Activated CD4-positive, alpha-beta T cell treated with anti-CD3 and anti-CD28 coated beads for 1 hour (primary cell): ENCODE data around the gene PSMC3.
A peak's percentile ranks its signal among the peaks of the same experiment; 100 is the strongest.

Source experiments
- DNase-seq: peaks from one replicate; pipeline ENCODE4 v3.0.0-alpha.2; 2020

PSMC3 gene

DNA sequence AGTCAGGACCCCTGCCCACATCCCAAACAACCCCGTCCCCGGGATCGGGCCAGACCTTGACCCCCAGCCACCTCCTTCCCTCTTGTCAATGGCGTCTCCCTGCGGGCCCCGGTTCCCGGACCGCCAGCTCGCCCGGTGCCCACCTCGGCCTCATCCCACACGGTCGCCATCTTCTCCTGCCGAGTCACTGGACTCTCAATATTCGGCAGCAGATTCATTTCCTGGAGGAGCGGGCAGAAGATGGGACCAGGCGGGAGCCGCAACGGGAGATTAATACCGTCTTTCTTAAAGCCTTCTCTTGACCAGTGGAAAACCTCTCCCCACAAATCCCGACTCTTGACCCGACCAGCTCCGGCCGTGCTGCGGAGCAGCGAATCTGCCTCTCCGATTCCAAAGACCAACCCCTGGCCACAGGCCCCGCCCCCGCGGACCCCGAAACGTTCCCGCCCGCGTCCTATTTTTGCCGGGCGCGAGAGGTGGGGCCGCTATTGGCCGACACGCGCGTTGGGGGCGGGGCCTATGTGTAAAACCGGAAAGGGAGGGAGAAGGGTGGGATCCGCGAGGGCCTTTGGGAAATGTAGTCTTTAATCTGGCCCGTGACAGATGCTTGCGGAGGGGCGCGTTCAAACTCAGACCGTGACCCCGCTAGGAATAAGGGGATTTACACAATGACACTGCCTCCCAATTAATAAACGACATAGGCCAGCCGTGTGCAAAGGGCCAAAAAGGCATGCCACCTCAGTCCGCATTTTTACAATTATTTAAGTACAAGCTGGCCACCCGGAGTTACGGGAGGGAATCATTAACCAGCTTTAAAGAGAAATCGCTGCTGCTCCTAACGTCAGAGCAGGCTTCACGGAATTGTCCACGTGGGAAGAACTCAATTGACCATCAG lies at the start of gene PSMC3:
TSS of gene PSMC3 (minus strand) at position 378 of the 895 bp plus-strand sequence. CDS start at position 218, 160 bp downstream.
- peak; percentile 97 for DNase-seq

GRCh38 chr11:47470671-47471070 lies 44.4 kb upstream of the PSMC3 start:
- DNase-seq = no peak

- DNase-seq = no peak
Observed at GRCh38 chr11:47469361-47470179, 43.3 kb upstream of the PSMC3 start.

GRCh38 chr11:47468598-47469214 lies 42.5 kb upstream of the PSMC3 start:
- no peak for DNase-seq

DNA sequence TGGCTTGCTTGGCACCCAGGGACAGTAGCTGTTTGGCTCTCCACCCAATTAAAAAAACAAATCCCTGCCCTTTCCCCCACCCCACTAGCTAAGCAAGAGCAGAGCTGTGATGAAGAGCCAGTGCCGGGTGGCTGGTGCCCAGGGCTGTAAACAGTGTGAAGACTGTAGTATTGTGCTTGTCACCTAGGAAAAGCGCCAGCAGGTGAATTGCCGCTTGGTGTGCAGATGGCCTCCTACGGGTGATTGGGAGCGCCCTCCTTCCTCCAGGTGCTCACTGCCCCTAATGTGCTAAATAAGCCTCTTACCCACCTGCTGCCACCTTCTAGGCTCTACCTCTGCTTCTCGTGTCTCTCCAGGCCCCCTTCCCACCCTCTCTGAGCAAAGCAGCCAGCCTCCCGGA lies 41.1 kb upstream of the PSMC3 start:
- DNase-seq = no peak

- DNase-seq = no peak
Observed at GRCh38 chr11:47466701-47467250, 40.5 kb upstream of the PSMC3 start.

GRCh38 chr11:47466201-47466600 lies 40.0 kb upstream of the PSMC3 start:
- no peak for DNase-seq

- no peak for DNase-seq
Observed at GRCh38 chr11:47464483-47464882, 38.2 kb upstream of the PSMC3 start.

- no peak for DNase-seq
Observed at GRCh38 chr11:47461876-47462275, 35.6 kb upstream of the PSMC3 start.

DNA sequence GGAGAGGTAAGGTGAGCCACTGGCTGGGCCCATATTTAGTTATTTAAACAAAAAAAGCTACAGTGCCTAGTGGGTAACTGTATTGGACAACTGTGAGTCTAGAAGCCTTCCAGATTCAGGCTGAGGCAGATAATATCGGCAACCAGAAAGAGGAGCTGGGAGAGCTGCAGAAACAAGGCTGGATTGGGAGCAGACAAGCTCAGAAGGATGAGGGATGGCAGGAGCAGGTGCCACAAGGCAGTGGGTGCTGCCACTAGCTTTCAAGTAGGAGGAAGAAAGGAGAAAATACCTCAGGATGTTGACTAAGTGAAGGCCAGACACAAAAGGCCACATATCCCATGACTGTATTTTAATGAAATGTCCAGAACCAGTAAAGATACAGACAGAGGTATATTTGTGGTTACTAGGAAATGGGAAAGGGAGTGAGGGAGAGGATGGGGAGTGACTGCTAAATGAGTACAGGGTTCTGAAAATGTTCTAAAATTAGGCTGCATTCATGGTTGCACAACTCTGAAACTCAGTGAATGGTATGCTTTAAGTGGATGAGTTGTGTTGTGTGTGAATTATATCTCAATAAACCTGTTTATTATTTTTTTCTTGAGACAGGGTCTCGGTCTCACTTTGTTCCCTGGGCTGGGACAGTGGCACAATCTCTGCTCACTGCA lies 34.5 kb upstream of the PSMC3 start:
- DNase-seq = no peak

- DNase-seq = peak; percentile 40
Observed at GRCh38 chr11:47454258-47454671, 28.0 kb upstream of the PSMC3 start.

DNA sequence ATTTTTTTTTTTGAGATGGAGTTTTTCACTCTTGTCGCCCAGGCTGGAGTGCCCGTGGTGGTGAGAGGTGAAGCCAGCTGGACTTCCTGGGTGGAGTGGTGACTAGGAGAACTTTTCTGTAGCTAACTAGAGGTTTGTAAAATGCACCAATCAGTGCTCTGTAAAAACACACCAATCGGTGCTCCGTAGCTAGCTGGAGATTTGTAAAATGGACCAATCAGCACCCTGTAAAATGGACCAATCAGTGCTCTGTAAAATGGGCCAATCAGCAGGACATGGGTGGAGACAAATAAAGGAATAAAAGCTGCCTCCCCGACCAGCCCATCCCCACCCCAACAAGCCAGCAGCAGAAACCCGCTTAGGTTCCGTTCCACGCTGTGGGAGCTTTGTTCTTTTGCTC lies 27.1 kb upstream of the PSMC3 start:
- DNase-seq = no peak

- no peak for DNase-seq
Observed at GRCh38 chr11:47451990-47452389, 25.8 kb upstream of the PSMC3 start.

- DNase-seq = no peak
Observed at GRCh38 chr11:47451436-47451835, 25.2 kb upstream of the PSMC3 start.

- DNase-seq = no peak
Observed at GRCh38 chr11:47449541-47449940, 23.3 kb upstream of the PSMC3 start.

DNA sequence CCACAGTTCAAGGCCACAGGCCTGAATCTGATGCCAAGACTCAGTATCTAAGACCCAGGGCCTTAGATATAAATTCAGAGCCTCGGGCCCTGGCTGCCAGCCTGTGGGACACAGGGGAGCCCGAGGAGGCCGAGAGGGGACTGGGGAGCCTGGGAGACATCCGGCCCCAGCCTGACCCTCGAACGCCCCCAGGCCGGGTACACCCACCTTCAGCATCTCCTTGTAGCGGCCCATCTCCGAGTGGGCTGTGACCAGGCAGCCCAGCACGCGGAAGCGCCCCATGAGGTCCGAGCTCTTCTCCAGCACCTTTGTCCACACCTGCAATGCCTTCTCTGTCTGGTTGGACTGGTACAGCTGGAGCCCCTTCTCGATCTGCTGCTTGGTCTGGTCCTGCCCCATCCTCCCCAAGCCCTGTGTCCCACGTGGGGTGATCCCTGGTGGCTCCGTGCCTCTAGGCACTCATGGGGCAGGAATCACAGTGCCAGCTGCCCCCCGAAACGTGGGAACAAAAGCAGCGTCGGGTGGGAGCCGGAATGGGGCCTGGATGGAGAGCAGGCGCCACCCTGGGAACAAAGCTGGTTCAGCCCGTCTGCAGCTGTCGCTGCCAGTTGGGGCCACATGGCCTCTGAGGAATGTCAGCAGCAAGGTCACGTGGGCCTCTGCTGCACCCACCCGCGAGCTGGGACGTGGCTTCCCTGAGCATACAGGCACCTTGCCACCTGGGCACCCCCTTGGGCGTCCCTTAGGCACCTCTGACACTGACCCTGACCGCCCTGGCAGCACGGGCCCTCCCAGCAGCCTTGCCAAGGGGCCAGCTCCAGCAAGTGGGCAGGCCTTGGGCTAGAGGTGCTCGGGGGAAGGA lies 22.6 kb upstream of the PSMC3 start, which contains the start of gene RAPSN:
TSS of gene RAPSN (minus strand) at position 571 of the 862 bp plus-strand sequence. CDS start at position 399, 172 bp downstream.
- no peak for DNase-seq

GRCh38 chr11:47447906-47448305 lies 21.7 kb upstream of the PSMC3 start:
- no peak for DNase-seq

DNA sequence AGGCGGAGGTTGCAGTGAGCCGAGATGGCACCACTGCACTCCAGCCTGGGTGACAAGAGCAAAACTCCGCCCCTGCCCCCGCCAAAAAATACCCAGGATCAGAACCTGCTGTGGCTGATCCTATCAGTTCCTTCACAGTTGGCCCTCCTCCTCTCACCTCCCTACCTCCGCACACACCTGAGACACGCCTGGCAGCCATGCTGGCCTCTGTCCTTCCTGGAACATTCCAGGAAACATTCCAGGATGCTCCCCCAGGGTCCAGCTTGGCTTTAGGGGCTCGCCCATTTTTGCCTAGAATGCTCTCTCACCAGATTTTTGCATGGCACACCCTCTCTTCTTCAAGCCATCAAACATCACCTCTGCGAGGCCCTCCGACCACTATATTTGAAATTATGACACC lies 20.6 kb upstream of the PSMC3 start:
- no peak for DNase-seq

- no peak for DNase-seq
Observed at GRCh38 chr11:47445840-47446239, 19.6 kb upstream of the PSMC3 start.

GRCh38 chr11:47443817-47444216 lies 17.6 kb upstream of the PSMC3 start:
- no peak for DNase-seq

- DNase-seq = no peak
Observed at GRCh38 chr11:47443028-47443700, 16.9 kb upstream of the PSMC3 start.
